GM06990 (cell line): ENCODE results near the gene ITGB5.

ENCODE experiments used
- DNase-seq: peaks from one replicate; pipeline ENCODE4 v3.0.0-alpha.2; 2011; ENCODE audit not compliant: insufficient read length; ENCODE audit errors: extremely low read depth
- H3K27me3 ChIP-seq: replicated peaks from 2 replicates; pipeline ENCODE4 v1.6.0; 2011; ENCODE audit warnings: low read length; ENCODE audit not compliant: control insufficient read depth, insufficient read depth
- H3K36me3 ChIP-seq: 2 replicates; pipeline ENCODE4 v1.5.1; 2011; ENCODE audit warnings: low read length; ENCODE audit not compliant: control insufficient read depth, insufficient read depth
- H3K4me3 ChIP-seq: replicated peaks from 2 replicates; pipeline ENCODE4 v1.5.1; 2011; ENCODE audit warnings: low read depth, mild to moderate bottlenecking, control low read depth, low read length
- CTCF ChIP-seq: IDR thresholded peaks from 2 replicates; pipeline ENCODE4 v1.5.1; 2011; ENCODE audit warnings: low read length, control low read depth, mild to moderate bottlenecking, inconsistent platforms; ENCODE audit not compliant: insufficient read depth, poor library complexity, severe bottlenecking

Gene ITGB5

GRCh38 chr3:124848300-124848699 lies 38.9 kb downstream of the ITGB5 start:
- TF ChIP-seq CTCF, result no peak

DNA sequence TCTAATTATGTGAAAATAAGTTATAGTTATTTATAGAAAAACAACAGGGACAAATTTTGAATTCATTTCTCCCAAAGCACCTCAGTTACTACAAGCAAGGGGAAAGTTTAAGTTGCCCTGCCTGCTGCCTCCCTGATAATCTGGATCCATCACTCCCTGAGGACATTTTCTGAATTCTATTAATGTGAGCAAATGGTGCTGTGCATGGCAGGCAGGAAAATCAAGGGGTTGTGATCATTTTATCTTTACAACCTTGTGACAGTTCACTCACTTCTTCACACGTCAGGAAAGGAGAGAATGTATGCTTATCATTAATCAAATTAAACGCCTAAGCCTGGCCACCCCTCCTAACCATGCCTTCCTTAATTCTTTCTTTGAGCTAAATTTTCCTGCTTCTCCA lies 39.3 kb downstream of the ITGB5 start:
- DNase-seq, result no peak
- Histone ChIP-seq H3K36me3 (no peaks in the 10 kb centered on the region), H3K4me3 (no peak overlapping the region), H3K27me3 (no peaks in the 10 kb centered on the region)
- TF ChIP-seq CTCF, result no peak

More at GRCh38 chr3:124848300-124848699, 38.9 kb downstream of the ITGB5 start:
- Histone ChIP-seq H3K4me3 (no peak overlapping the region), H3K36me3 (no peaks in the 10 kb centered on the region), H3K27me3 (no peaks in the 10 kb centered on the region)
- no peak for DNase-seq

DNA sequence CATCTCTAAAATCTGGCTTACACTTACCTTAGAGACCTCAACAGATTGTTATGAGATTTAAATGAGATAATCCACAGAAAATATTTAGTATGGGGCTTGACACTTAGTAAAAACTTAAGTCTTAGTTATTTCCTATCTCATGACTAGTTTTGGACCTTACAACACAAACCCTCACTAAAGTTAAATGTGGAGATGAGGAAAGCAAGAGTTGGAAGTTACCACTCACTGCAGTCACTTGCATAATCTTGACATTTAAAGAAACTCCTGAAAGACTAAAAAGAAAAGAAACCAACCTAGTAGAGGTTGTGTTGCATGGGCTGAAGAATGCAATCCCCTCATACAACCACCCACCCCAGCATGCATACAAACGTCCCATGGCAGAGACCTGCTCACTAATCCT lies 40.1 kb downstream of the ITGB5 start:
- H3K4me3 ChIP-seq, result no peak overlapping the region
- no peaks in the 10 kb centered on the region for H3K36me3 ChIP-seq
- no peak for TF ChIP-seq CTCF
- H3K27me3 ChIP-seq, result no peaks in the 10 kb centered on the region
- no peak for DNase-seq

GRCh38 chr3:124846189-124846588 lies 41.0 kb downstream of the ITGB5 start:
- Histone ChIP-seq H3K4me3 (no peak overlapping the region), H3K36me3 (no peaks in the 10 kb centered on the region), H3K27me3 (no peaks in the 10 kb centered on the region)
- DNase-seq, result no peak
- no peak for TF ChIP-seq CTCF

DNA sequence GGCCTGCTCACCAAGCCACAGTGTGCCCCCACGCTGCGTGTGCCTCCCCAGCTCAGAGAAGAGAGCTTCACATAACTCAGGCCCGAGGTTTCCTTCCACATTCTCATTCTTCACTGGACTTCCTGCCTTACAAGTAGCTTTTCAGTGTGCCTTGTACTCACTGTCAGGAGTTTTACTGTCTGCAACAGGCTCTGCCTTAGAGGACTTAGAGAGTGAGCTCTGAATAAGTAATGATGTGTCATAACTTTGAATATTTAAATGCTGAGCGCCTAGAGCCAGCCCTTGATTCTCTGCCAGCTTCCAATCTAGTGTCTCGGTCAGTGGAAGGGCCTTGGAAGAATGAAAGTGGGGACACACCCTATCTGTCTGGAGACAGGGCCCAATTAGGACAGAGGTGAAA lies 41.8 kb downstream of the ITGB5 start:
- Histone ChIP-seq H3K4me3 (no peak overlapping the region), H3K36me3 (no peaks in the 10 kb centered on the region), H3K27me3 (no peaks in the 10 kb centered on the region)
- DNase-seq, result no peak
- TF ChIP-seq CTCF, result no peak

DNA sequence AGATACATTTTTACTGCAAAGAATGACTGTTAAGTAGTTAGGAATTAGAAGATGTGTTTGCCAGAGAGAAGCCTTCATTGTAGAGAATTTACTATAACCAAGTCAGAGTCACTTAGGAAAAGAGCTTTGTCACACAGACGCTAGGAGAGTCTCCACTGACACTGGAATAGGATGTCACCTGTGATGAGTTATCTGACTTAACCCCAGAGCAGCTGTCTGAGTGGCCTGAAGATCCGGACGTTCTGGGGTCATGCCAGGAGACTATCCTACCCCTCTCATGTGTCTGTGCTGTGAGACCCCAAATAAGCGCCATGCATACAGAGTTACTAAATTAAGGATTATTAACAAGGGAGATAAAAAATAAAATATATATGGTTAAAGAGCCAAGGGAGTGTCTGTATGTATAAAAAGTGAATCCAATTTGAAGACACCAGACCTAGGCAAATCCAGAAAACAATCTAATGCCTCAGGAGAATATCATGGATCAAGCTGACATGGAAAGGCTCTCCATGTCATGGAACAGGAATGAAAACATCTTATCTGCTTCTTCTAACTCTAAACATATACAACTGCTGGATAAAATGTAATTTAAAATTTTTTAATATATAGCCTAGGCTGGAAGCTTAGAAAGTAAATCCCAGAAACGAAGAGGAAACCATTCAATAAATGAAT lies 43.5 kb downstream of the ITGB5 start:
- H3K27me3 ChIP-seq, result no peaks in the 10 kb centered on the region
- TF ChIP-seq CTCF, result no peak

More for the DNA sequence above, 43.5 kb downstream of the ITGB5 start:
- DNase-seq, result no peak
- H3K36me3 ChIP-seq, result no peaks in the 10 kb centered on the region
- no peak overlapping the region for H3K4me3 ChIP-seq
